ENCODE data around the gene TBC1D5. TPM values are rescaled to one million over a fixed set of nuclear protein-coding genes. Genes with fewer than 3 reads are reported as not detected.

TBC1D5 gene
- total and polyA plus RNA-seq, 2 of the 8 experiments (the other 6 are each of a cell fraction or from before 2014, with no cell fraction given), result 11.0 to 22.9 TPM

GRCh38 chr3:17585394-17586325 is 156.8 kb downstream of the TBC1D5 start:
- H2BK20ac ChIP-seq (ENCODE audit: low read length), result no peak overlapping the region
- no peak overlapping the region for H2AFZ ChIP-seq (ENCODE audit: low read length)
- H4K5ac ChIP-seq (ENCODE audit: insufficient read length, low read depth, low read length), result no peak overlapping the region
- no peak overlapping the region for H2BK12ac ChIP-seq (ENCODE audit: low read depth, low read length)
- no peaks in the 10 kb centered on the region; a peak in 1 of 8 replicates for H3K36me3 ChIP-seq (ENCODE audit: control insufficient read depth in 2 of 4, insufficient read depth in 4 of 4, low read length in 3 of 4)
- TF ChIP-seq KDM4A (IDR thresholded peaks at IDR 0.05; ENCODE audit: low read depth, low read length, severe bottlenecking) (no peak), SIRT6 (IDR thresholded peaks at IDR 0.05; ENCODE audit: low read length) (no peak), EZH2 (IDR thresholded peaks at IDR 0.05; ENCODE audit: low read depth, low read length, severe bottlenecking) (no peak), SP4 (IDR thresholded peaks at IDR 0.05; ENCODE audit: low read length) (no peak), PHF8 (conservative IDR thresholded peaks at IDR 0.05; ENCODE audit: low read depth, low read length) (no peak)
- H3K14ac ChIP-seq (ENCODE audit: insufficient read length), result no peak overlapping the region
- no peaks in the 10 kb centered on the region for H3K23me2 ChIP-seq (ENCODE audit: low read depth, low read length)
- H2AK5ac ChIP-seq (ENCODE audit: low read depth, low read length), result no peak overlapping the region
- no peaks in the 10 kb centered on the region for H3K27me3 ChIP-seq (replicated peaks in 1 of 4; ENCODE audit: control insufficient read depth in 3 of 4, extremely low read depth in 1 of 4, insufficient read depth in 3 of 4, low read length in 3 of 4)
- FAIRE-seq (no peak), DNase-seq (ENCODE audit: low read depth in 1 of 2, low spot score in 2 of 2) (no peak)
- H4K8ac ChIP-seq (ENCODE audit: extremely low read depth, insufficient read depth, low read length), result no peak overlapping the region
- H3K79me2 ChIP-seq (ENCODE audit: control insufficient read depth in 1 of 2, insufficient read depth in 2 of 2, low read length in 2 of 2), result no peaks in the 10 kb centered on the region
- H2BK15ac ChIP-seq (ENCODE audit: low read length), result no peak overlapping the region
- H3K27ac ChIP-seq (ENCODE audit: low read depth, low read length), result no peak overlapping the region
- H3K4me3 ChIP-seq (ENCODE audit: extremely low read depth in 1 of 4, insufficient read depth in 2 of 4, low read depth in 3 of 4, low read length in 4 of 4), result no peak overlapping the region
- no peak overlapping the region for H2BK5ac ChIP-seq (ENCODE audit: low read depth, low read length)
- no peak overlapping the region; a peak in 1 of 4 replicates for H3K4me2 ChIP-seq (ENCODE audit: insufficient read depth in 1 of 2, low read depth in 2 of 2, low read length in 2 of 2)
- ChIA-PET POLR2A (ENCODE audit: partially characterized antibody) (no interaction called here), CTCF (ENCODE audit: partially characterized antibody) (no interaction called here)
- H2BK120ac ChIP-seq (replicated peaks; ENCODE audit: low read depth, low read length), result no peak overlapping the region
- peaks cover 4 to 7% of the 10 kb centered on the region in 2 experiments for H3K9me3 ChIP-seq (ENCODE audit: insufficient read depth in 2 of 2, low read depth in 1 of 2, low read length in 1 of 2)
- no peak overlapping the region for H3K9ac ChIP-seq (replicated peaks in 1 of 4; ENCODE audit: extremely low read depth in 1 of 4, low read depth in 3 of 4, low read length in 3 of 4)
- no peak overlapping the region for H3K23ac ChIP-seq (ENCODE audit: insufficient read length)
- H3K18ac ChIP-seq (ENCODE audit: extremely low read depth, low read length), result no peak overlapping the region
- H4K91ac ChIP-seq (replicated peaks; ENCODE audit: insufficient read length, low read length), result no peak overlapping the region
- no peaks in the 10 kb centered on the region for H3K79me1 ChIP-seq (ENCODE audit: low read depth, low read length)
- H3K56ac ChIP-seq (replicated peaks; ENCODE audit: insufficient read length, low read depth, low read length), result no peak overlapping the region
- WGBS, 2 experiments (ENCODE audit: extremely low coverage in 1 of 2, insufficient coverage in 1 of 2, insufficient read length in 1 of 2, insufficient replicate concordance in 2 of 2, low coverage in 1 of 2, low lambda C conversion rate in 2 of 2, missing lambda C conversion rate in 1 of 2), result 85% methylated on average over 2 of the region's 2 CpGs; no CpG with 5 or more reads in 1 of the 2 experiments
- peaks cover 0 to 3% (median 0%) of the 10 kb centered on the region in 4 experiments; a peak in 1 of 7 replicates for H3K4me1 ChIP-seq (replicated peaks in 1 of 4; ENCODE audit: control insufficient read depth in 3 of 4, insufficient read depth in 4 of 4, low read length in 3 of 4)
- H4K20me1 ChIP-seq (replicated peaks in 1 of 2; ENCODE audit: control insufficient read depth in 1 of 2, insufficient read depth in 2 of 2, low read length in 2 of 2), result no peaks in the 10 kb centered on the region
- no peak overlapping the region for H3K4ac ChIP-seq (replicated peaks; ENCODE audit: insufficient read length, low read depth, low read length)
